Fibroblast of lung (primary cell): ENCODE measurements around the gene ZBTB40.

Source experiments
- EZH2 ChIP-seq: IDR thresholded peaks from 2 replicates; pipeline ENCODE4 v1.5.1; 2012; ENCODE audit warnings: low read length, control low read depth, mild to moderate bottlenecking; ENCODE audit errors: missing control alignments
- TF ChIP-seq, protein P1 (sequence below), 2 donors: IDR thresholded peaks in 1 of 2; conservative IDR thresholded peaks in 1 of 2; 1 replicate in 1 of 2; 2 replicates in 1 of 2; pipeline ENCODE4 v1.5.1; 2011 to 2012; ENCODE audit warnings: low read length in 2 of 2, control low read depth in 1 of 2, inconsistent platforms in 1 of 2, low read depth in 1 of 2, mild to moderate bottlenecking in 1 of 2

DNA sequence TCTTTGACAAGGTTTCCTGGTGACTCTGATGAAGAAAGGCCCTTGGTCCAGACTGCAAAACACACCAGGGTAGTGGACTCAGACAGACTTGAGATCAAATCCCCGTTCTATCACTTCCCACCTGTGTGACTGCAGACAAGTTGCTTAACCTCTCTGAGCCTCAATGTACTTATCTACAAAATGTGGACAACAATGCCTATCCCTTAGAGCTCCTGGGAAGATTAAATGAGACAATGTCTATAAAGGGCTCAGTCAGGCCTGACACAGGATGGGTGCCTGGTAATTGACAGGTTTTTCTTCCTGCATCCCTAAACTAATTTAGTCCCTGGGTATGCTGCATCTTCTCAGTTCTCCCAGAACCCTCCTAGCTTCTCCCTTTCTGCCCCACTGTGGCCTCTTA is 37.9 kb upstream of the ZBTB40 start:
- TF ChIP-seq, protein P1, sequence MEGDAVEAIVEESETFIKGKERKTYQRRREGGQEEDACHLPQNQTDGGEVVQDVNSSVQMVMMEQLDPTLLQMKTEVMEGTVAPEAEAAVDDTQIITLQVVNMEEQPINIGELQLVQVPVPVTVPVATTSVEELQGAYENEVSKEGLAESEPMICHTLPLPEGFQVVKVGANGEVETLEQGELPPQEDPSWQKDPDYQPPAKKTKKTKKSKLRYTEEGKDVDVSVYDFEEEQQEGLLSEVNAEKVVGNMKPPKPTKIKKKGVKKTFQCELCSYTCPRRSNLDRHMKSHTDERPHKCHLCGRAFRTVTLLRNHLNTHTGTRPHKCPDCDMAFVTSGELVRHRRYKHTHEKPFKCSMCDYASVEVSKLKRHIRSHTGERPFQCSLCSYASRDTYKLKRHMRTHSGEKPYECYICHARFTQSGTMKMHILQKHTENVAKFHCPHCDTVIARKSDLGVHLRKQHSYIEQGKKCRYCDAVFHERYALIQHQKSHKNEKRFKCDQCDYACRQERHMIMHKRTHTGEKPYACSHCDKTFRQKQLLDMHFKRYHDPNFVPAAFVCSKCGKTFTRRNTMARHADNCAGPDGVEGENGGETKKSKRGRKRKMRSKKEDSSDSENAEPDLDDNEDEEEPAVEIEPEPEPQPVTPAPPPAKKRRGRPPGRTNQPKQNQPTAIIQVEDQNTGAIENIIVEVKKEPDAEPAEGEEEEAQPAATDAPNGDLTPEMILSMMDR (conservative IDR thresholded peaks at IDR 0.05 in 1 of 2, IDR thresholded peaks at IDR 0.05 in 1 of 2; ENCODE audit: low read depth in 1 of 2, low read length in 2 of 2) = no peak
- no peak for TF ChIP-seq EZH2
